HepG2 (cell line): ENCODE data around the gene CTXN1. TPM values are rescaled to one million over a fixed set of nuclear protein-coding genes. Genes with fewer than 3 reads are reported as not detected.

ENCODE experiments used
- DNMT1 ChIP-seq: sonication (generic); formaldehyde crosslinking; IDR thresholded peaks from 2 replicates; pipeline ENCODE4 v1.5.1; 2020; ENCODE audit warnings: mild to moderate bottlenecking, missing genetic modification reagents
- ELF4 ChIP-seq: sonication (generic); formaldehyde crosslinking; IDR thresholded peaks from 2 replicates; pipeline ENCODE4 v1.5.0; 2020; ENCODE audit warnings: missing genetic modification reagents, mild to moderate bottlenecking, moderate library complexity, borderline replicate concordance
- ETV5 ChIP-seq: IDR thresholded peaks from 2 replicates; pipeline ENCODE4 v1.6.1; 2018; ENCODE audit warnings: missing biosample characterization, missing genetic modification reagents, inconsistent platforms, borderline replicate concordance
- HOXA5 ChIP-seq: sonication (generic); formaldehyde crosslinking; IDR thresholded peaks from 2 replicates; pipeline ENCODE4 v1.4.0; 2020; ENCODE audit warnings: missing genetic modification reagents
- HOXD1 ChIP-seq: sonication (generic); formaldehyde crosslinking; IDR thresholded peaks from 2 replicates; pipeline ENCODE4 v1.5.0; 2020; ENCODE audit warnings: missing genetic modification reagents
- KMT2B ChIP-seq: IDR thresholded peaks from 2 replicates; pipeline ENCODE4 v1.6.1; 2016; ENCODE audit warnings: missing genetic modification reagents, missing compliant biosample characterization
- SIN3A ChIP-seq: IDR thresholded peaks from 2 replicates; pipeline ENCODE4 v1.6.1; 2011; ENCODE audit warnings: low read depth, mild to moderate bottlenecking, control low read depth, low read length, borderline replicate concordance
- SIX1 ChIP-seq: sonication (generic); formaldehyde crosslinking; IDR thresholded peaks from 2 replicates; pipeline ENCODE4 v1.4.0; 2020; ENCODE audit warnings: missing genetic modification reagents, borderline replicate concordance
- SRSF9 ChIP-seq: fragments of 200-400 bp; formaldehyde crosslinking; IDR thresholded peaks from 2 replicates; pipeline ENCODE4 v1.6.1; 2018; ENCODE audit warnings: borderline replicate concordance, mild to moderate bottlenecking, low read depth, low read length; ENCODE audit not compliant: insufficient read depth, poor library complexity, severe bottlenecking
- STAT5B ChIP-seq: sonication (generic); formaldehyde crosslinking; IDR thresholded peaks from 2 replicates; pipeline ENCODE4 v1.4.0; 2020; ENCODE audit warnings: missing genetic modification reagents
- TEAD3 ChIP-seq: optimal IDR thresholded peaks from 2 replicates; pipeline ENCODE3; 2016; ENCODE audit warnings: borderline replicate concordance
- U2AF1 ChIP-seq: fragments of 200-400 bp; formaldehyde crosslinking; optimal IDR thresholded peaks from 2 replicates; pipeline ENCODE3; 2017; ENCODE audit warnings: mild to moderate bottlenecking, low read depth, low read length
- ZFP90 ChIP-seq: sonication (generic); formaldehyde crosslinking; IDR thresholded peaks from 2 replicates; pipeline ENCODE4 v1.8.0; 2022; ENCODE audit warnings: missing genetic modification reagents, mild to moderate bottlenecking, inconsistent platforms, borderline replicate concordance
- ZNF841 ChIP-seq: sonication (generic); formaldehyde crosslinking; IDR thresholded peaks from 2 replicates; pipeline ENCODE4 v1.8.1; 2023; ENCODE audit warnings: missing genetic modification reagents, borderline replicate concordance
- polyA plus RNA-seq, 8 experiments: library from polyadenylated mRNA; depleted of rRNA in 3 of 8; stranded (reverse) in 7 of 8; unstranded in 1 of 8; fragments of >200 nt; fragmentation: Illumina TruSeq in 4 of 8; extraction: Trizol in 4 of 8; gene quantifications; 2 replicates each; pipeline versions ENCODE4 v1.2.1 to v1.2.3, GENCODE V29; 2011 to 2016; ENCODE audit warnings: low read depth in 4 of 8, missing spikeins in 1 of 8, mixed read lengths in 1 of 8; ENCODE audit not compliant: insufficient read depth in 1 of 8
- total RNA-seq, 5 experiments: library from RNA; depleted of rRNA; stranded (reverse); fragments of >200 nt; fragmentation: Illumina TruSeq; extraction: Trizol; gene quantifications; 2 replicates each; pipeline ENCODE4 v1.2.3, GENCODE V29; 2016; ENCODE audit warnings: low read depth in 1 of 5
- TF ChIP-seq, protein P1 (sequence below): sonication (generic); formaldehyde crosslinking; IDR thresholded peaks from 2 replicates; pipeline ENCODE4 v1.4.0; 2020; ENCODE audit warnings: missing genetic modification reagents, borderline replicate concordance
- TF ChIP-seq, protein P2 (sequence below): sonication (generic); formaldehyde crosslinking; conservative IDR thresholded peaks from 2 replicates; pipeline ENCODE4 v1.5.0; 2020; ENCODE audit warnings: missing genetic modification reagents
- TF ChIP-seq, protein P3 (sequence below): sonication (generic); formaldehyde crosslinking; IDR thresholded peaks from 2 replicates; pipeline ENCODE4 v1.8.1; 2023; ENCODE audit warnings: mild to moderate bottlenecking, missing genetic modification reagents, borderline replicate concordance
- TF ChIP-seq, protein P4 (sequence below): sonication (generic); formaldehyde crosslinking; IDR thresholded peaks from 2 replicates; pipeline ENCODE4 v1.4.0; 2020; ENCODE audit warnings: mild to moderate bottlenecking, missing genetic modification reagents
- TF ChIP-seq, protein P5 (sequence below): sonication (generic); formaldehyde crosslinking; IDR thresholded peaks from 2 replicates; pipeline ENCODE4 v1.8.0; 2022; ENCODE audit warnings: missing genetic modification reagents, low read depth, mild to moderate bottlenecking, borderline replicate concordance
- TF ChIP-seq, protein P6 (sequence below), 2 experiments: sonication (generic) in 1 of 2; formaldehyde crosslinking in 1 of 2; IDR thresholded peaks; 2 replicates each; pipeline versions ENCODE4 v1.4.0 to v1.6.1; 2018 to 2020; ENCODE audit warnings: missing genetic modification reagents in 2 of 2, borderline replicate concordance in 1 of 2, low read depth in 1 of 2, mild to moderate bottlenecking in 1 of 2, missing biosample characterization in 1 of 2

The CTXN1 gene
- total and polyA plus RNA-seq, 2 of the 13 experiments (the other 11 are each of a cell fraction or from before 2014, with no cell fraction given) = 0.11 TPM; not detected in 1

DNA sequence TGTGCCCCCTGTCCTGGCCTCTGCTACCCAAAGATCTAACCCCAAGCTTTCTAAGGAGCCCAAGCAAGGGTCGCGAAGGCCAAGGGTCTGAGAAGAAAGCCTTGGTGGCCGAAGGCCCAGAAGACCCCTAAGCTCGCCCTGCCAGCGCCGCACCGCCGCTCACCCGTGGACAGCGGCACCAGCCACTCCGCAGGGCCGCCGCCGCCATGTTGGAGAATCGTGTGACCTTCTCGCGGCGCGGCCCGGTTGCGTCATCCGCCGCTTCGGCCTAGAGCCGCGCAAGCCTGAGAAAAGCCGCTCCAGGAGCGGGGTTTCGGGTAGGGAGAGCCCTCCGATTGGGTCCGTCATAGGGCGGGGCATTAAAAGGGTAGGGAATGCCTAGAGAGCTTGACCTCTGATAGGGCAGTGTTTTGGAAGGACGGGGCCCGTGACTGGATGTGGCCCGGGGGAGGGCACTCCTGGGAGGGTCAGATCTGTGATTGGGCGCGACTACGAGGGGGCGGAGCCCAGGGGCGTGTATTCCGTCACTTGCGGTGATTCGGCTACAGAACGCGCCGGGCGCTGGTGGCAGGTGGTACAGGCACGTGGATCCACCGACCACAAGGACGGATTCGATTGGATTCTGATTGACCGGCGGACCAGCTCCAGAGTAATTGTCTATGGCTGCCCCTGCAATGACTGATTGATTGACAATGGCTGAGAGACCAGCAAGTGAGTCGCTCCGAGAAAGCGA lies 17.7 kb upstream of the CTXN1 start, which contains the start of gene TIMM44 (continued):
- TF ChIP-seq, protein P1, sequence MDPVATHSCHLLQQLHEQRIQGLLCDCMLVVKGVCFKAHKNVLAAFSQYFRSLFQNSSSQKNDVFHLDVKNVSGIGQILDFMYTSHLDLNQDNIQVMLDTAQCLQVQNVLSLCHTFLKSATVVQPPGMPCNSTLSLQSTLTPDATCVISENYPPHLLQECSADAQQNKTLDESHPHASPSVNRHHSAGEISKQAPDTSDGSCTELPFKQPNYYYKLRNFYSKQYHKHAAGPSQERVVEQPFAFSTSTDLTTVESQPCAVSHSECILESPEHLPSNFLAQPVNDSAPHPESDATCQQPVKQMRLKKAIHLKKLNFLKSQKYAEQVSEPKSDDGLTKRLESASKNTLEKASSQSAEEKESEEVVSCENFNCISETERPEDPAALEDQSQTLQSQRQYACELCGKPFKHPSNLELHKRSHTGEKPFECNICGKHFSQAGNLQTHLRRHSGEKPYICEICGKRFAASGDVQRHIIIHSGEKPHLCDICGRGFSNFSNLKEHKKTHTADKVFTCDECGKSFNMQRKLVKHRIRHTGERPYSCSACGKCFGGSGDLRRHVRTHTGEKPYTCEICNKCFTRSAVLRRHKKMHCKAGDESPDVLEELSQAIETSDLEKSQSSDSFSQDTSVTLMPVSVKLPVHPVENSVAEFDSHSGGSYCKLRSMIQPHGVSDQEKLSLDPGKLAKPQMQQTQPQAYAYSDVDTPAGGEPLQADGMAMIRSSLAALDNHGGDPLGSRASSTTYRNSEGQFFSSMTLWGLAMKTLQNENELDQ (CRISPR knock-in tag) = no peak
- TF ChIP-seq, protein P2, sequence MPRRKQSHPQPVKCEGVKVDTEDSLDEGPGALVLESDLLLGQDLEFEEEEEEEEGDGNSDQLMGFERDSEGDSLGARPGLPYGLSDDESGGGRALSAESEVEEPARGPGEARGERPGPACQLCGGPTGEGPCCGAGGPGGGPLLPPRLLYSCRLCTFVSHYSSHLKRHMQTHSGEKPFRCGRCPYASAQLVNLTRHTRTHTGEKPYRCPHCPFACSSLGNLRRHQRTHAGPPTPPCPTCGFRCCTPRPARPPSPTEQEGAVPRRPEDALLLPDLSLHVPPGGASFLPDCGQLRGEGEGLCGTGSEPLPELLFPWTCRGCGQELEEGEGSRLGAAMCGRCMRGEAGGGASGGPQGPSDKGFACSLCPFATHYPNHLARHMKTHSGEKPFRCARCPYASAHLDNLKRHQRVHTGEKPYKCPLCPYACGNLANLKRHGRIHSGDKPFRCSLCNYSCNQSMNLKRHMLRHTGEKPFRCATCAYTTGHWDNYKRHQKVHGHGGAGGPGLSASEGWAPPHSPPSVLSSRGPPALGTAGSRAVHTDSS (CRISPR knock-in tag) = no peak
- TF ChIP-seq STAT5B (CRISPR knock-in tag) = no peak
- TF ChIP-seq ZFP90 = peak; percentile 64; the same call in 1 of the 2 replicates
- no peak for TF ChIP-seq U2AF1
- TF ChIP-seq SRSF9 = no peak
- no peak for TF ChIP-seq ZNF841 (CRISPR knock-in tag)
- no peak for TF ChIP-seq TEAD3 (CRISPR knock-in tag)
- peak; percentile 71 for TF ChIP-seq KMT2B (CRISPR knock-in tag)
- TF ChIP-seq DNMT1 (CRISPR knock-in tag) = no peak
- TF ChIP-seq, protein P3, sequence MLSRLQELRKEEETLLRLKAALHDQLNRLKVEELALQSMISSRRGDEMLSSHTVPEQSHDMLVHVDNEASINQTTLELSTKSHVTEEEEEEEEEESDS = no peak
- TF ChIP-seq HOXD1 (CRISPR knock-in tag) = no peak
- TF ChIP-seq, protein P4, sequence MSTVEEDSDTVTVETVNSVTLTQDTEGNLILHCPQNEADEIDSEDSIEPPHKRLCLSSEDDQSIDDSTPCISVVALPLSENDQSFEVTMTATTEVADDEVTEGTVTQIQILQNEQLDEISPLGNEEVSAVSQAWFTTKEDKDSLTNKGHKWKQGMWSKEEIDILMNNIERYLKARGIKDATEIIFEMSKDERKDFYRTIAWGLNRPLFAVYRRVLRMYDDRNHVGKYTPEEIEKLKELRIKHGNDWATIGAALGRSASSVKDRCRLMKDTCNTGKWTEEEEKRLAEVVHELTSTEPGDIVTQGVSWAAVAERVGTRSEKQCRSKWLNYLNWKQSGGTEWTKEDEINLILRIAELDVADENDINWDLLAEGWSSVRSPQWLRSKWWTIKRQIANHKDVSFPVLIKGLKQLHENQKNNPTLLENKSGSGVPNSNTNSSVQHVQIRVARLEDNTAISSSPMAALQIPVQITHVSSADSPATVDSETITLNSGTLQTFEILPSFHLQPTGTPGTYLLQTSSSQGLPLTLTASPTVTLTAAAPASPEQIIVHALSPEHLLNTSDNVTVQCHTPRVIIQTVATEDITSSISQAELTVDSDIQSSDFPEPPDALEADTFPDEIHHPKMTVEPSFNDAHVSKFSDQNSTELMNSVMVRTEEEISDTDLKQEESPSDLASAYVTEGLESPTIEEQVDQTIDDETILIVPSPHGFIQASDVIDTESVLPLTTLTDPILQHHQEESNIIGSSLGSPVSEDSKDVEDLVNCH (CRISPR knock-in tag) = no peak
- TF ChIP-seq ELF4 (CRISPR knock-in tag) = no peak
- TF ChIP-seq HOXA5 = peak; percentile 89
- TF ChIP-seq ETV5 (CRISPR knock-in tag) = no peak; the same call in 1 of the 2 replicates
- TF ChIP-seq, protein P5, sequence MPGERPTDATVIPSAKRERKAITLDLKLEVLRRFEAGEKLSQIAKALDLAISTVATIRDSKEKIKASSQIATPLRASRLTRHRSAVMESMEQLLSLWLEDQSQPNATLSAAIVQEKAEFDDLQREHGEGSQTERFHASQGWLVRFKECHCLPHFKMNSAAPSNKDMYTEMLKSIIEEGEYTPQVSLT (CRISPR knock-in tag) = no peak
- peak; percentile 96 for TF ChIP-seq SIN3A
- TF ChIP-seq SIX1 (CRISPR knock-in tag) = no peak
- TF ChIP-seq, protein P6, sequence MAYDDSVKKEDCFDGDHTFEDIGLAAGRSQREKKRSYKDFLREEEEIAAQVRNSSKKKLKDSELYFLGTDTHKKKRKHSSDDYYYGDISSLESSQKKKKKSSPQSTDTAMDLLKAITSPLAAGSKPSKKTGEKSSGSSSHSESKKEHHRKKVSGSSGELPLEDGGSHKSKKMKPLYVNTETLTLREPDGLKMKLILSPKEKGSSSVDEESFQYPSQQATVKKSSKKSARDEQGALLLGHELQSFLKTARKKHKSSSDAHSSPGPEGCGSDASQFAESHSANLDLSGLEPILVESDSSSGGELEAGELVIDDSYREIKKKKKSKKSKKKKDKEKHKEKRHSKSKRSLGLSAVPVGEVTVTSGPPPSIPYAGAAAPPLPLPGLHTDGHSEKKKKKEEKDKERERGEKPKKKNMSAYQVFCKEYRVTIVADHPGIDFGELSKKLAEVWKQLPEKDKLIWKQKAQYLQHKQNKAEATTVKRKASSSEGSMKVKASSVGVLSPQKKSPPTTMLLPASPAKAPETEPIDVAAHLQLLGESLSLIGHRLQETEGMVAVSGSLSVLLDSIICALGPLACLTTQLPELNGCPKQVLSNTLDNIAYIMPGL (CRISPR knock-in tag; IDR thresholded peaks at IDR 0.05; ENCODE audit: borderline replicate concordance in 1 of 2, low read depth in 1 of 2) = peak; percentile 69 to 78
